HG02885 (cell line): ENCODE results near the gene RECQL.
"Not testable (repeated sequence)": the region's sequence is repeated elsewhere in the genome, so short reads cannot be mapped to it uniquely, and the experiment has no call there.

Source experiments
- ATAC-seq: cut with Tn5 transposase; IDR thresholded peaks from one replicate; pipeline ENCODE4 v1.9.1; 2021; ENCODE audit warnings: mild to moderate bottlenecking; ENCODE audit not compliant: unreplicated experiment, poor library complexity

Gene RECQL

DNA sequence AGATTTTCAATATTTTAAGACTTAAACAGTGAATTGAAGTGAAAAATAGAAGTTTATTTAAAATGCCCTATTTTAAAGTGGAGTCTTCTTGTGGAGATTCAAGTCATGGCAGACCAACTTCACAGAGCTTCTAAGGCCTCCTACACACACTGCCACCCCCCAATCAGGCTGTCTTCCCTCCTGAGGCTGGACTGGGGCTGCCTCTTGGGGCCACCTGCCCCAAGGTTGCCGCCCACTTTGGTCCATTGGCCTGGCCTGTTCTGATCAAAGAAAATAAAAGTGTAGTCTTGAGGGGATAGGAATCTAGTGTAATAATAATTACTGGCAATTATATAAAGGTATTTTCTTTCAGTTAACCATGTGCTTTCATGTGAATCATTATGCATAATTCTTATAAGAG lies 1.4 kb upstream of the RECQL start:
- ATAC-seq: no peak

DNA sequence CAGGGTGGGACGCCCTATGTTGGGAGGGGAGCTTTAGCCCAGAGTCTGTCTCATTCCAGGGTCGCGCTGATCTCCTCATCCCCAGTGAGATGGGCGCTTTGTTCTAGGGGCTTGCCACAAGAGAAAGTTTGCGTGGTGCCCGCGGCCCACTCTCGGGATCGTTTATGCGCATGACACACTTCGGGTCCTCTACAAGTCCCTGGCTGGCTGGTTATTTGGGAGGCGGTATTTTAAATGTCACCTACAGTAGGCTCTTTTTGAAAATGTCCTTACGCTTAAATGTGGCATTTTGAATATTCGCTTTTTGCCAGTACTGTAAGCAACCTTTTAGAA lies 695 bp upstream of the RECQL start:
- ATAC-seq: peak; percentile 7

- peak; percentile 1 for ATAC-seq
Measured at GRCh38 chr12:21500786-21501257, 613 bp downstream of the RECQL start.

DNA sequence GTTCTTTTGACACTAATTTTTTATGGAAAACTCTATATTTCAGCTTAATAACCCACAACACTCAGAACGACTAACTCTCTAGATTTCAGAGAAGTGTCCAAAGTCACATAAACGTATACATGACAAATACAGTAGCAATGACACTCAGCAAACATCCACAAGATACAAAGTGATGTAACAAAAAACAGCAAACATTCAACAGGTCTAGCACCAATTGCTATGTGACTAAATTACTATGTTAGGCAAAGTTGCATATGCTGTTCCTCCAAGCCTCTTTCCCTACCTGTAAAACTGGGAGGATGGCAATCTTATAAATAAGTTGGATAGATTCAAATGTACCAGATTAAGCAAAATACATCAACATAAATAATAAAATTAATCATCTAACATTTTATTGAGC lies 1.7 kb downstream of the RECQL start:
- ATAC-seq: no peak

- ATAC-seq: no peak
Measured at GRCh38 chr12:21485998-21486397, 15.4 kb downstream of the RECQL start.

DNA sequence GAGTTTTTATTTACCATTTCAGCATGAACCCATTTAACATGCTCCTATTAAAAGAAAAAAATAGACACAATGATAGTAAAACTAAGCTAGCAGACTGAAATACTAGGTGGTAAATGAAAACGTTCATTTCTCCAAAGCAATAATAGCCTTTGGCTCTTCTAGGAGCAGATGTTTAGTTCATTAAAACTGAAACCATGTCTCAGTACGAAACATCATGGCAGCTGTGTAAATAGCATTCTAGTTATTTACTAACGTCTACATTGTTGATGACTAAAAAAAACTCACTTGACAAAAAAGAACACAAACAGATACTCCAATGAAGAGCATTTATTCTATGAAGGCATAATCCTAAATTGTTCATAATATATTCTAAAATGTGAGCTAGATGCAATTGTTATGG lies 17.9 kb downstream of the RECQL start:
- ATAC-seq: no peak

- no peak for ATAC-seq
Measured at GRCh38 chr12:21478756-21479455, 22.5 kb downstream of the RECQL start.

DNA sequence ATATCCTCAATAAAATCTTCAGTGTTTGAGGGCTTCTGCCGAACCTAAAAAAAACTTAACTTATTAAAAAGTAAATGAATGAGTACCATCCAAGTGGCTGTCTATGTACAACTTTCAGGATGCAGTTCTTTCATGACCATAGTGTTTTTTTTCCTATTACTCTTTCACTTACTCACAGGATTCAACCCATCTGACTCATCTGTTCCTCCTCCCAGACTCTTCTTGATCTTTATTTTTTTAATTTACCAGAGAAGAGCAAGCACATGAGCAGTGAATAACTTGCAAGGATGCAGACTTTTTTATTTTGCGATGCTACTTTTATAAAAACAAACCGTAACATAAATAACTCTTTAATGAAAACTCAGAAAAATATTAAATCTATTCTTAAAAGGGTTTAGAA lies 24.5 kb downstream of the RECQL start:
- no peak for ATAC-seq

GRCh38 chr12:21475552-21475951 lies 25.9 kb downstream of the RECQL start:
- no peak for ATAC-seq

DNA sequence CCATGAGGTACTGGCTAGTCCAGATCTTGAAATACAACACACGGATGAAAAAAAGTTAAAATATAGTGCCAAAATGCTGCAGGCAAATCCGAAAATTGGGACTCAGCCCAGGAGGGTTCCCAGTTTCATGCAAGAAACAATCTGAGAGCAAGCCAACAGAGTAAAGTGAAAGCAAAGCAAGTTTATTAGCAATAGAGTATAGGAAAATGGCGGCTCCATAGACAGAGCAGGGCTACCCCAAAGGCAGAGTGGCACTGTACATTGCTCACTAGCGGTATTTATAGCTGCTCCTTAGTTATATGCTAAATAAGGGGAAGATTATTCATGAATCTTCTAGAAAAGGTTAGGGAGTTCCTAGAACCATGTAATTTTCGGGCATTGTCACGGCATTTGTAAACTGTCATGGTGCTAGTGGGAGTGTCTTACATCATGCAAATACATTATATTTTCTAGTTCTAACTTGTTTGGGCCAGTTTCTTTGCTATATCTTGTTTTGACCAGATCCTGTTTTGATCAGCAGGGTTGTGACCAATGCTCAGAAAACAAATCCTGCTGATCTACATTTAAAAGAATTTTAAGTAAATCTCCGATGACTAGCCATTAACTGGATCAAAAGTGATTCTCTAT lies 29.1 kb downstream of the RECQL start:
- ATAC-seq: no peak

DNA sequence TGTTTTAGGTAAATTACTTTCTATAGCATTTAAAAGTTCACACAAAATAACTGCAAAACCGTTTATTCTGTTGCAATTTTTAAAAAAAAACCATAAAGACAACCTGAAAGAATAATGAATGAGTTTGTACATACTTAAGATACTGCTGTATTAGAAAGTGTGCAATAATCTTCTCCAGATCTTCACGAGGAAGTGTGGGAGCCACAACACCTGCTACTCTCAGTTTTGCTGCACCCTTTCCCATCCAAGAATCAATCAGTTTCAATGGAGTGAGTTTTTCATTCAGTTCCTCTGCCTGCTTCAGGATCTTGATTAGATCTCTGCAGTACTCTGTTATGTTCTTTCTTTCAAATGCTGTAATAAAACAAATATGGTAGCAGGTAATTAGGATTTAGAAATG lies 30.1 kb downstream of the RECQL start:
- no peak for ATAC-seq

DNA sequence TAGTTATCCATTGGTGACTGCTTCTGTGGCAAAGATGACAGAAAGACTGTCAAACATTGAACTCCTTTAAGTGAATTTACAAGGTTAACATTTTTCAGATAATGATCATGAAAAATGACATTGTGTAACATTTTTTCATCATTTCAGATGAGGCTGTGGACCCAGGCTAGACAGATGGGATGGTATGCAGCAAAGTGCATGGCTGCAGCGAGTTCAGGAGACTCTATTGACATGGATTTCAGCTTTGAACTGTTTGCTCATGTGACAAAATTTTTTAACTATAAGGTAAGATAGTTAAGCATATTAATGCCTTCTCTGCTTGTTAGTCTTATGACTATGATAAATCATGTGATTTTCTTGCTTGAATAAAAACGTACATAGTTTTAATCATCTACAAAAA lies 34.1 kb downstream of the RECQL start:
- ATAC-seq: not testable (repeated sequence)

GRCh38 chr12:21459474-21459873 lies 42.0 kb downstream of the RECQL start:
- ATAC-seq: no peak

DNA sequence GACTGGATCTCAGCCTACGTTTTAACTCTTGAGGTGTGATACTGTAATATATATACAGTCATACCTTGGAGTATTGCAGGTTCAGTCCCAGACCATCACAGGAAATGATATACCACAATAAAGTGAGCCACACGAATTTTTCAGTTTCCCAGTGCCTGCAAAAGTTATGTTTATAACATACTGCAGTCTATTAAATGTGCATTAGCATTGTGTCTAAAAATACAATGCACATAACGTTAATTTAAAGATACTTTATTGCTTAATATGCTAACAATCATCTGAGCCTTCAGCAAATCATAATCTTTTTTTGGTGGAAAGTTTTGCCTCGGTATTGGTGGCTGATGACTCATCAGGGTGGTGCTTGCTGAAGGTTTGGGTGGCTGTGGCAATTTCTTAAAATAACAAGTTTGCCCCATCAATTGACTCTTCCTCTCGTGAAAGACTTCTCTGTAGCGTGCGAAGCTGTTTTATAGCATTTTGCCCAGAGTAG lies 45.1 kb downstream of the RECQL start:
- ATAC-seq: no peak

DNA sequence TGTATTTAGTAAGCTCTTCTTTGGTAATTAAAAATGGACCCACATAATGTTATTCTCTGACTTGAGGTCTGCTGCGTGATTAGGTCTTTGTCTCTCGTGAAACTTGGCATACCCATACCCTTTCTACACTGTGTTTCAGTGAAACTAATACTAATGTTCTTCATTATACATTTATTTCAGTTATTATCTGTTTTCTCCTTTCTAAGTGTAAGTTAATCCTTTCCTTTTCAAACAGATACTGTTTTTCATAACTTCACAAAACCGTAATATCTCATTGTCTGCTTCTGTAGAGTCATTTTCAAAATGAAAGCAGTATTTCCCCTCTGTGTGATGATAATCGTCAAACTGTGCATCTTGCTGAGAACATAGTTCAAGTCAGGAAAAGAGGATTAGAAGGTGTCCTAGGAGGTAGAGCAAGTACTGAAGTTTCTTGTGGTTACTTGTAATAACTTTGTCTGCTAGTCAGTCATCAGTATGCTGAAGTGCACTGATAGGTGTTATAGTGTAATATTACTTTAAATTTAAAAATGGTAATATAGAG lies 48.1 kb downstream of the RECQL start:
- ATAC-seq: peak; percentile 94

DNA sequence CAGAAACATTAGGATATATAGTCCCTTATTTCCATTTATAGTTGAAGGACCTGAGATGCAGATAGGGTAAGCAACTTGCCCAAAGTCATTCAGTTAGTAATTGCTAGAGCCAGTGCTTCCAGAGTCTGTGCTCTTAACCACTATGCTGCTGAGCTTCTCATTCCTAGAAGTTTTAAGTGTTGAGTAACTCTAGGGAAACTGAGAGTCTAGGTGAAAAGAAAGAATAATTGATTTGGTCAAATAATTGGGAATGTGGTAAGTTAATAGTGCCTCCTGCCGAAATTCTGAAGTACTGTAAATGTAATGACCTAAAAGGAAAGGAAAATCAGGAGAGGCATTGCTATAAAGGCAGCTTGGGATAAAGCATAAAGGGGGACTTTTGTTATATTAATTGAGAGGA lies 49.9 kb downstream of the RECQL start:
- ATAC-seq: no peak

- no peak for ATAC-seq
Measured at GRCh38 chr12:21444193-21445146, 57.0 kb downstream of the RECQL start.

- ATAC-seq: no peak
Measured at GRCh38 chr12:21439347-21439746, 62.1 kb downstream of the RECQL start.

DNA sequence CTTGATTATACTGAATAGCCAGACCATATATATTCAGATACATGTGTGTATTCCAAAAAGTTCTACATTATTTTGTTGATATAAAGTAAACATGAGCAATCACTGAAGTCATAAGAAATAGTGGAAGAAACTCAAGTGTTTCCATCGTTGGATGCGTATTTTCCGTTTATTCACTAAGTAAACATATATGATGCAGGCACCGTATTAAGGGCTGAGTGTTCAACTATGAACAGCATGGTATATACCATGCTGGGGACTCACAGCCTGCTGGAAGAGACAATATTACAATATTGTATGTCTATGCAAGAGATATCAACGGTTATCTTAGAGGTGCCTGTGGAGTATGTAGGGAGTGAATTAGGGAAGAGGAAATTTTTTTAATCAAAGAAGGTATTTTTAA lies 62.8 kb downstream of the RECQL start:
- ATAC-seq: no peak

DNA sequence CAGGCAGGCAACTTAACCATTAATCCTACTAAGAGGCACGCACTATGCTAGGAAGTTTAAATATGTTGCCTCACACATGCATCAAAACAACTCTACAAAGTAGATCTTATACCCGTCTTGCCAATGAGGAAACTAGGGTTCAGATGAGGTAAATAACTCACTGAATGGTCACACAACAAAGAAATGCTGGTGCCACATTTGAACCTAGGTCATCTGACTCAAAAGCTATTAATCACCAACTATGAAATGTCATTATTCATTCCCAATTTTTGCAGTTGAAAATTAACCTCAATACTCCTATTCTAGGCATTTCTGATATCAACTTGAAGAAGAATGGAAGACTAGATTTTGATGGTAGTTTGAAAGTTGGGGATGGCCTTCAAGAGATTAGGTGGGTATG lies 66.7 kb downstream of the RECQL start:
- ATAC-seq: no peak

DNA sequence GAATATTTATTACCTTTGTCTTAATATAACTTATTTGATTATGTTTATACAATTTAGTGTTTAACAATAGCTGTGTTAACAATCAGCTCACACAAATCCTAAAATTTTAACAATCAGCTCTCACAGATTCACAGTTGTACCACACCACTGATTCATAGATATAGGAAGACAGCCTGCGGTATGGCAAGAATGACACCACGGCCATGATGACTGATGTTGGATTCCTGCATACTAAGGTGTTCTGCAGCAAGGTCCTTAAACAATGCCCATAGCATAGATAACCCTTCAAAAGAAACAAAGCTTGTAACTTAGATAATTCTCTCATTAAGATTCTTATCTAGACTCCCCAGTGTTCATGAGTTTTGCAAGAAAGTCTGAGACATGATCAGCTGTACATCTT lies 67.9 kb downstream of the RECQL start:
- ATAC-seq: no peak
